Daoy (cell line): ENCODE data around the gene TXNDC12. TPM values are rescaled to one million over a fixed set of nuclear protein-coding genes. Genes with fewer than 3 reads are reported as not detected.
"Not testable (repeated sequence)": the region's sequence is repeated elsewhere in the genome, so short reads cannot be mapped to it uniquely, and the experiment has no call there.

Source experiments
- DNase-seq: peaks from one replicate; pipeline ENCODE4 v3.0.0-alpha.2; 2015; ENCODE audit warnings: low read depth
- total RNA-seq: library from RNA; depleted of rRNA; stranded (reverse); fragments of >200 nt; shearing (Covaris generic); gene quantifications from 2 replicates; pipeline ENCODE4 v1.2.3, GENCODE V29; 2014; rRNA removed

The TXNDC12 gene
- 103 and 128 TPM in 2 replicates for total RNA-seq

DNA sequence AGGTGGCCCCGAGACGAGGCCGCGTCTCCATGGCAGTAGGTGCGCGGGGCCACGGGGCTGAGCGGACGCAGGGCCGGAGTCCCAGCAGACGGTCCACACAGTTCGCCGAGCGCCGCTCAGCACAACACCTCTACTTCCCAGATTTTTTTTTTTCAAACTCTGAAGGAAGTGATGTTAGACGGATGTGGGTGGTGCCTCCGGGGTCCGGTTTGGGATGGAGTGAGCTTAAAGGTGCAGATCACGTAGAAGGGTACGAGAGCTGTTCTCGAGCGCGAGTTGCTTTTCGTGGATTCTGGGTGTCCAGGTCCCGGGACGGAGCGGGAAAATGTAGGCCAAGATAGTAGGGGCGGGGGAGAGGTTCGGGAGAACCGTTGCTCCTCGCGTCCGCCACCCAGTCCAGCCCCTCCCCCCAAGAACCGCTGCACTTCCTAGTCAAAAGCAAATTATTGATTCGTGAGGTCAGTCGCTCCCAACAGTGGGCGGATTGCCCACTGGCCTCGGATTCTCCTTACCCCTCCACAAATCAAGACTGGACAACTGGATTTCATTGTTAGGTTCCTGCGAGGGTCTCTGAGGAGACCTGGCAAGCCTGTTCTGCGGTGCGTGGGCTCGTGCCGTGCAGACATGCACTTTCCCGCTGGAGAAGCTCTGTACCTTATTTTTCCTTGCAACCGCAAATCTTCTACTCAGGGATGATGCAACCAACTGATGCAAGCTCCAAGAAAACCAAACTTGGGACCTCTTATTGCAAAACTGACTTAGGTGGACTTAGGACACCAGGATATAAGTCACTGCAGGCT lies at the start of gene TXNDC12:
Gene TXNDC12 (minus strand): TSS at position 126 of the 800 bp plus-strand sequence. CDS start 95 bp downstream, at position 31.
- peak; percentile 93 for DNase-seq

DNA sequence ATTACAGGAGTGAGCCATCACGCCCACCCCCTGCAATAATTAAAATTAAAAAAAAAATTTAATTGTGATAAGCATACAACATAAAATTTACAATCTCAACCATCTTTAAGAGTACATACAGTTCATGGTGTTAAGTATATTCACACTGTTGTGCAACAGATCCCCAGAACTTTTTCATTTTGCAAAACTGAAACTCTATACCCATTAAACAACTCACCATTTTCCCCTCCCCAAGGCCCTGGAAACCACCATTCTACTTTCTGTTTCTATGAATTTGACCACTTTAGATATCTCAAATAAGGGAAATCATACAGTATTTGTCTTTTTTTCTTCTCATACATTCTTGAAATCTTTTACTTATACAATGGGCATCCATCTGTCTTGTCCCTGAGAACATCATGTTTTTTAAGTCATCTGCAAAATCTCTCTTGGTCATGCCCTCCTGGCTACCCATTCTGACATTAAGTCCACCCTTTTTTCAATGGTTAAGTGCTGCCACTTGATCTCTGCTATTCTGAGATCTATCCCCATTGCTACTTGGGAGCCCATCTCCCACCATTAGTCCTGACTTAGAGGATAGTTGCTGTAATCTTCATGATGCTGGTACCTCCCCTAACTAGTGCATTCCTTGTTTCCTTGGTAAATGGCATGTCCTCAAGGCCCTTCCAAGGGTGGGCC lies 47.5 kb upstream of the TXNDC12 start:
- no peak for DNase-seq

DNA sequence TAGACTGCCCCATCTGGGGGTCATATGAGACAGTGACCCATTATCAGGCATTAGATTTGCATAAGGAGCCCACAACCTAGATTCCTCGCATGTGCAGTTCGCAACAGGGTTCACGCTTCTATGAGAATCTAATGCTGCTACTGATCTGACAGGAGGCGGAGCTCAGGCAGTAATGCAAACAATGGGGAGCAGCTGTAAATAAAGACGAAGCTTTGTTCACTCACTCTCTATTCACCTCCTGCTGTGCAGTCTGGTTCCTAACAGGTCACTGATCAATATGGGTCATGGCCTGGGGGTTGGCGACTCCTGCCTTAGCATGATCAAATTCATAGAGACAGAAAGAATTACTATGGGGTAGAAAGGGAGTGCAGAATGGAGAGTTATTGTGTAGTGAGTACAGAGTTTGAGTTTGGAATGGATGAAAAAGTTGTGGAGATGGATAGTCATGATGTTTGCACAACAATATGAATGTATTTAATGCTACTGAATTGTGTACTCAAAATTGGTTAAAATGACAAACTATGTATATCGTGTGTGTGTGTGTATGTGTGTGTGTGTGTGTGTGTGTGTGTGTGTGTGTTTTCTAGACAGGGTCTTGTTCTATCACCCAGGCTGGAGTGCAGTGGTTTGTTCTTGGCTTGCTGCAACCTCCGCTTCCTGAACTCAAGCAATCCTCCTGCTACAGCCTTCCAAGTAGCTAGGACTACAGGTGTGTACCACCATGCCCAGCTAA lies 43.3 kb upstream of the TXNDC12 start:
- no peak for DNase-seq

DNA sequence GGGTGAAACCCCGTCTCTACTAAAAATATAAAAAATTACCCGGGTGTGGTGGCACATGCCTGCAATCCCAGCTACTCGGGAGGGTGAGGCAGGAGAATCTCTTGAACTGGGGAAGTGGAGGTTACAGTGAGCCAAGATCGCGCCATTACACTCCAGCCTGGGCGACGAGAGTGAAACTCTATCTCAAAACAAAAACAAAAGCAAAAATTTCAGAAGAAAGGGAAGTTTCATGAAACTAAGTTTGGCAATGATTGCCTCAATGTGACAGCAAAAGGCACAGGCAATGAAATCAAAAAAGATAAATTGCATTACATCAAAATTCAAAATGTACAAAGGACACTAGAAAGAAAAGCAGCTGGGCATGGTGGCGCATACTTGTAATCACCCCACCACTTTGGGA lies 41.2 kb upstream of the TXNDC12 start:
- no peak for DNase-seq

DNA sequence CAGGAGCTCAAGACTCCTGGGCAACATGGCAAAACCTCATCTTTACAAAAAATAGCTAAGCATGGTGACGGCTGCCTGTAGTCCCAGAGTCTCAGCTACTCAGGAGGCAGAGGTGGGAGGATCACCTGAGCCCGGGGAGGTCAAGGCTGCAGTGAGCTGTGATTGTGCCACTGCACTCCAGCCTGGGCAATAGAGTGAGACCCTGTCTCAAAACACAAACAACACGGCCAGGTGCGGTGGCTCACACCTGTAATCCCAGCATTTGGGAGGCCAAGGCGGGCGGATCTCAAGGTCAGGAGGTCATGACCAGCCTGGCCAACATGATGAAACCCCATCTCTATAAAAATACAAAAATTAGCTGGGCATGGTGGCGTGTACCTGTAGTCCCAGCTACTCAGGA lies 39.3 kb upstream of the TXNDC12 start:
- DNase-seq: not testable (repeated sequence)

DNA sequence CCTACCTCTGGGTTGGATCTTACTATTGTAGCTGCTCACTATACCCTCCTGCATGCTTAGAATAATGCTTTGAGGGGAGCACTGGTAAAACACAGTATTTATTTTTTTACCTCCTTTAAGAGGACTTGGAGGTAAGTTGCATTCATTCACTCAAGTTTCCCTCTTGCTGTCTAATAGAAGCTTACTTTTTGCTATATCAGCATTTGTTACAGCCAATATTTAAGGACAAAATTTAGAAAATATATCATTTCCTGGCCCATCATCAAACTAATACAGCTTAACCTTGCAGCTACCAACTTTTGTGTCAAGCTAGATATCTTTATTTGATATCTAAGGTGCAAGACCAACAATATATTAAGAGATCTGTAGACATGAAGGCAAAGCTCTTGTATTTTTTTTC lies 32.9 kb upstream of the TXNDC12 start:
- not testable (repeated sequence) for DNase-seq

DNA sequence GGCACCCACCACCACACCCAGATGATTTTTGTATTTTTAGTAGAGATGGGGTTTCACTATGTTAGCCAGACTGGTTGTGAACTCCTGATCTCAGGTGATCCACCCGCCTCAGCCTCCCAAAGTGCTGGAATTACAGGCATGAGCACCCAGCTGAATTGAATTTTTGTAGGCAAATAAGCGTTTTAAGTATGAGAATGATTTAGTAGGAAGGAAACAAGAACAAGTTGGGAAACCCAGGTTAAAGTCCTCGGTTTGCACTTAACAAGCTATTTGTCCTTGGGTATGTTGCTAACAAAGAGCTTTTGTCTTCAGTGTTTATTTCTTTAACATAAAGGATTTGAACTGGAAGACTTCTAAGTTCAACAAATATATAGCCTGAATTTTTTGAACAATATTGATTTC lies 25.0 kb upstream of the TXNDC12 start:
- DNase-seq: no peak

DNA sequence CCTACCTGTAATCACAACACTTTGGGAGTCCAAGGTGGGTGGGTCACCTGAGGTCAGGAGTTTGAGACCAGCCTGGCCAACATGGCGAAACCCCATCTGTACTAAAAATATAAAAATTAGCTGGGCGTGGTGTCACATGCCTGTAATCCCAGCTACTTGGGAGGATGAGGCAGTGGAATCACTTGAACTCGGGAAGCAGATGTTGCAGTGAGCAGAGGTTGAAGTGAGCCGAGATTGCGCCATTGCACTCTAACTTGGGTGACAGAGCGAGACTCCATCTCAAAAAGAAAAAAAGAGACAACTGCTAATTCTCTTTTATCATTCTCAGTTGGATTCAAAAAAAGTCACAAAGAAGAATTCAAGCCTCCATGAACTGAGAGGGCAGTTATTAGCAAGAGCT lies 22.3 kb upstream of the TXNDC12 start:
- not testable (repeated sequence) for DNase-seq

DNA sequence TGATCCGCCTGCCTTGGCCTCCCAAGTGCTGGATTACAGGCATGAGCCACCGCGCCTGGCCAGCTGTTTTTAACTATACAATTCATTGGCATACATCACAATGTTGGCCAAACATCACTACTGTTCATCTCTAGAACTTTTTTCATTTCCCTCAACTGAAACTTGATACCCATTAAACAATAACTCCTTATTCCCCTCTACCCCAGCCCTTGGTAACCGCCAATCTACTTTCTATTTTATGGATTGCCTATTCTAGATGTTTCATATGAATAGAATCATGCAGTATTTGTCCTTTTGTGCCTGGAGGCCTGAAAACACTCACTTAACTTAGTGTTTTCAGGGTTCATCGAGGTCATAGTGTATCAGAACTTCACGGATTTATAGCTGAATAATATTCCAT lies 17.3 kb upstream of the TXNDC12 start:
- DNase-seq: no peak

DNA sequence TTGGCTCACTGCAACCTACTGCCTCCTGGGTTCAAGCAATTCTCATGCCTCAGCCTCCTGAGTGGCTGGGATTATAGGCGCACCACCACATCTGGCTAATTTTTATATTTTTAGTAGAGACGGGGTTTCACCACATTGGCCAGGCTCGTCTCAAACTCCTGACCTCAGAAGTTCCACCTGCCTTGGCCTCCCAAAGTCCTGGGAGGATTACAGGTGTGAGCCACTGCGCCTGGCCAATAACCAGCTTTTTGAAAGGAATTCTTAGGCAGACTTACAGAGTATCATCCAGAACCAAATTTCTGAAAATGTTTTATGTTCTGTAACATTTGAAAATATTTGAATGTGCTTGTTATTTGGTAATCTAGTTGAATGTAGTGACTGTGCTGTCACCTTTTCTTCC lies 15.7 kb upstream of the TXNDC12 start:
- no peak for DNase-seq

DNA sequence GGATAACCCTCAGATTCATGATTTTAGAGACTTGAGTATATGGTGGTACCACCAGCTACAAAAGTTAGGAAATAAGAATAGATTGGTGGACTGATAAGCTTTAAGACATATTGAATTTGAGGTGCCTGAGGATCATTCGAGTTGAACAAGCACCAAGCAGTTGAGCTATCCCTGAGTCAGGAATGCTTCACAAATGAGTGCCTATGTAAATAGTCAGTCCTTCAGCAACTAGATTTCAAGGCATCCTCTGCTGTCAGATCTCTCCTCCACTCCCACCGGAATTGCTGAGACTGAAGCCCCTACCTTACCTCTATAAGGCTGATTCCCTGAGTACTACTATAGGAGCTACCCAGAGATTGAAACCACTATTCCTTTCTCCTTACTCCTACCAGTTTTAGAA lies 8.2 kb upstream of the TXNDC12 start:
- DNase-seq: no peak

DNA sequence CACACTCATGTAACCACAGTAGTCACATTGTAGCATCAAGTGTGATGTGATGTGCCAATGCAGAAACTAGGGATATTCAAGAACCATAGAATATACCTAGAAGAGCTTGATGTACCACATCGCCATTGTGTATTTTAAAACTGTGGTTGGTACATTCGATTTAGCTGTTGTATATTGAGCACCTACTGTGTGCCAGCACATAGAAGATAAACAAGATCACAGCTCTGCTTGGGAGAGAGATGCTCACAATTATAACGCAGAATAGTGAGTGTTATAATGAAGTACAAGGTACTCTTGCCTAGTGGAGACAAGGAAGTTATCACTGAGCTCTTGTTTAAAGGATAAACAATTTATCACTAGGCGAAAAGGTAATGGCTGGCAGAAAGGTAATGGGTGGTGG lies 5.8 kb upstream of the TXNDC12 start:
- no peak for DNase-seq

DNA sequence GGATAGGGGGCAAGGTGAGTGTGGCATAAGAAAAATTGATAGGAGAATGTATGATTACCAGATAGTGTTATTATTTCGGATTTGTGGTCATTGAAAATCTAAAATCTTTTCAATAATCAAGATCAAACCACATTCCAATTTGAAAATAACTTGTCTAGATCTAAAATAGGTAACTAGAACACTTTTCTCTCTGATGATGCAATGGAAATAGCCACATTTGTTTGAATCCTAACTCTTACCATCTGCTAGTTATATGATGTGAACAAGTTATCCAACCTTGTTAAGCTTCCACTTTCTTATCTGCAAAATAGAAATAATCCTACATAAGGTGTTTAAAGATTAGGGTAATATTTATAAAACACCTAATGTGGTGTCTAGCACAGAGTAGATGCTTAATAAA lies 4.9 kb upstream of the TXNDC12 start:
- no peak for DNase-seq

DNA sequence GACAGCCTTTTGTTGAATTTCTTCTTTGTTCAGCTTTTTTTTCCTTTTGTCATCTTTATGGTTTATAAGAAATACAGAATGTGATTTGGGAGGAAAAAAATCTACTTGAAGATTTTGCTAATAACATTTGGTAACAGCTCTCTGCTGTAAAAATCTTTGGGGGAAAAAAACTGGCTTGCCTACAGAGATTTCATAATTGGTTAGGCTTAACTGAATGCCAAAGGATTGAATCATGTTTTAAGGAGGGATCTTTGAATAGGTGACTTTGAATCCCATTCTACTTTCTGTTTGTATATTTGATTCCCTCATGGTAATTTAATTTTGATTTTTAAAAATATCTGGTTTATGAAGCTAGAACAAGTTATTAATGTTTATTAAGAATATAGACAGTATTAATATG lies 4.3 kb upstream of the TXNDC12 start:
- DNase-seq: peak; percentile 6

DNA sequence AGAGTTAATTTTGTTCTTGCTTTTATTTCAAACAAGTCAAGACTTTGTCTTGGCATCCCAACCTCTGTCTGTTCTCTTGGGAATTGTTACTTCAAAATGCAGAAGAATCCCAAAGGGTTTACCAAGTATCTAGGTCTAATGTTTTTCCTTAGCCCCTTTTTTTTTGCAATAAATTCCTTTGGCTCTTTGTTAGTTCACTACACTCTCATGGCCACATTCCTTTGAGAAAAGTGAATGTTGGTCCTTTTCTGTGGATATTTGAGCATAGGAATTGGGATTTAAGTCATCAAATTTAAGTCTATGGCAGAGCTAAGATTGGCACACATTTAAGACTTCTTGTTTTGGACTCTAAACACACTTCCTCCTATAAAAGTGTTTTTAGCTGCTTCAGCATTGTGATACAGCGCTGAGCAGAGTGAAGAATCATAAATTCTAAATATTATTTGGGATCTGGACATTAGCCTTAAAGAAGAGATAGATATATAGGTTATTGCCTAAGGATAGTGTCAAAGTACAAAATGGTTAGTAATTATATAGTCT lies 3.0 kb upstream of the TXNDC12 start:
- DNase-seq: no peak

DNA sequence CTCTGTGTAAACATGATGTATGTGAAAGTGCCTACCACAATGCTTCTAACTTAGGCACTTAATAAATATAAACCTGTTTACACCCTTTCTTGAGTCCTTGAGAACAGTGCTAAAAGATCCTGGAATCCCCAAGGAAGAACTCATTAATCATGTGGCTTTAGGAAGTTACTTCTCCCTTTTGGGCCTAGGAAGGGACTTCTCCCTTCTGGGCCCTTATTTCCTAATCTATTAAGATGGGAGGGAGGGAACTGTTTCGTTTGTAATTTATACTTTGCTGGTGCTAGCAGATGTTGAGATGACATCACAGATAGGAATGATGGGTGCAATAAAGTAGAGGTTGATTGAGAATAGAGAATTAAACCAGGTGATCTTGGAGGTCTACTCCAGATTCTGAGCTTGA lies 2.3 kb upstream of the TXNDC12 start:
- DNase-seq: no peak

DNA sequence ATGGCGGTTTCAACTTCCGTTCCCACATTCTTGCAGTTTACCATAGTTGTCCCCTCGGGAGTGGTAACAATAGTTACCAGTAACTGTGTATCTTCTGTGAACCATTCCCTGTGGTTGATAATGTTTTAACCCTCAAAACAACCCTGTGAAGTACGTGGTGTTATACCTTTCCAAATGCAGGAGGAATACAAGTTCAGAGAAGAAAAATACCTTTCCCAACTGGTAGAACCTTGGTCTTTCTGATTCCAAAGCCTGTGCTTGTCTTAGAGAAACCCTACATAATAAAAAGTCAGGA lies 1.9 kb upstream of the TXNDC12 start:
- DNase-seq: no peak

DNA sequence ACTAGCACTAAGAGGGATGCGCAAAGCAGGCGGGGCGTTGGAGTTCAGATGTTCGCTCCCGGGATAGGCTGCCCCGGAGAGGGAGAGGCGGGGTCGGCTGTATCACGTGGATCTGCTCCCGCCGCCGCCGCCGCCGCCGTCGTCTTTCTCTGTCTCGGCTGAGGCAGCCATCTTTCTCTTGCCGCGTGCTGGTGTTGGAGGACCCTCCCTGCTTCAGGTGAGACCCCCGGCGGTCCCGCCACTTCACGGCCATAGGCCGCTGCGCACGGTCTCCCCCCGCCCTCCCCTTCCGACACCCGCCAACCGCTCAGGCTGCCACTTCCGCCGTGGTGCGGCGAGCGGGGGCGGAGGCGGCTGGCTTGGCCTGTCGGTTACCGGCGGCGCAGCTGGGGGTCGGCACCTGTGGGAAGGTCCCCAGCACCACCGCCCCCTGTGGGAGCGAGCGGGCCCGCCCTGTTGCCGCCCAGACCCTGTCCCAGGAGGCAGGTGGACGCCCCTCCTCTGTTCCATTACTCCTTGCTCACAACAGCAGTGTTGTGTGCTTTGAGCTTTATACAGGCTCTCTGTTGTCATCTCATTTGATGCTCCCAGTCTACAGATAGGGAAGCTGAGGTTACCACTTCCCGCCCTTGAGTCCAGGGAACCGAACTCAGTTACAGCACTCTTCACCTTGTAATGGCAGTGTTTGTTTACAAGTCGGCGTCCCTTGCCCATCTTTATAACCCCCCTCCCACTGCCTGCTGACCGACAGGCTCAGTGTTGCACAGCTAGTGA lies 1.4 kb upstream of the TXNDC12 start, which contains the start of gene BTF3L4:
Gene BTF3L4 (plus strand): TSS at position 133 of the 774 bp plus-strand sequence. CDS start 3,553 bp downstream, outside the sequence.
- DNase-seq: peak; percentile 97

DNA sequence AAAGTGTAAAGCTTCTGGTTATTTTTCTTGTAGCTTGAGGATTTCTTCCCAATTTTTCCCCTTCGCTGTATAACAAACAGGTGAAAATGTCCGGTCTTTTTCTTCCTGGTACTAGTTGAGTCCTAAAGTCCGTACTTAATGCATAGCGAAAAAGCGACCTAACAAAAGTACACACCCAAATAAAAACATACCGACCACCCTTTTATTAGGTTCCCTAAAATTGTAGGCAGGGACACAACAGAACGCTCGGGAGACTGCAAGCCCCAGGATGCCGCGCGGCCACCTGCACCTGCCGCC lies 823 bp upstream of the TXNDC12 start:
- DNase-seq: no peak

DNA sequence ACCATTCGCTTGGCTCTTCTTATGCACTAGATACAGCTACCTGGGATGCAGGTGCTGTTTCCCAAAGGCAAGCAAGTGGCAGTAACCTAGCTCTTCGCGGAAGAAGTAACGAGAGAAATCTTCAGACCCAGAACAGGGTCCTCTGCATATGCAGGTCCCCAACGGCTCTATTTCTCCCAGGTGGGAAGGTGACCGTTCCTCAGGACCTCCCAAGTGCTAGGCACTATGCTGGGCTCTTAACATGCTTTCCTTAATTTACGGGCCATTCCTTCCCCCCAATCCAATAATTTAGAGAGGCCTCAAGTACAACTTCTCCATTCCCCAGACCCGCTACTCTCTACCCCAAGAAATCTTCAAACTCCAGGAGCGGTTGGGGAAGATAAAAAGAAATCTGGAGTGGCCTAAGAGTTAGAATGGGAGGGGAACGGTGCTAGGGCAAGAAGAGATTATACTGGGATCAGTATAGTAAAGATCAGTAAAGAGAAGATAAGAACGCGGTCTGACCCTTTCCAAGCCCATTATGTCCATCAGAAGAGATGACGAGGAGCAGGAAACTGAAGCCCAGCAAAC lies 410 bp downstream of the TXNDC12 start:
- DNase-seq: no peak

DNA sequence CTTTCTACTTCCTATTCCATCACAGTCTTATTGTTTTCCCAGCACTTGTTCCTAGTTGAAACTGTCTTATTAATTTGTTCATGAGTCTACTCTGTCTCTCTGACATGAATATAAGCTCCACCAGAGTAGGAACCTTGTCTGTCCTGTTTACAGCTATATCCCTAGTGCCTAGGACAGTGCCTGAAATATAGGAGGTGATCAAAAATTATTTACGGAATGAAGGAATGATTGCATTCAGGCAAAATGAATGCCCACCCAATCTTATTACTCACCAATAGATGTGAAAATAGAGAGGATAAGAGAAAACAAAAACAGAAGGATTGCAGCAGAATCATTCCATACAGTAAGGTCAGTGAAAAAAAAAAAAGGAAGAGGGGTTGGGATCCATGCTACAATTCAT lies 1.1 kb downstream of the TXNDC12 start:
- DNase-seq: no peak

DNA sequence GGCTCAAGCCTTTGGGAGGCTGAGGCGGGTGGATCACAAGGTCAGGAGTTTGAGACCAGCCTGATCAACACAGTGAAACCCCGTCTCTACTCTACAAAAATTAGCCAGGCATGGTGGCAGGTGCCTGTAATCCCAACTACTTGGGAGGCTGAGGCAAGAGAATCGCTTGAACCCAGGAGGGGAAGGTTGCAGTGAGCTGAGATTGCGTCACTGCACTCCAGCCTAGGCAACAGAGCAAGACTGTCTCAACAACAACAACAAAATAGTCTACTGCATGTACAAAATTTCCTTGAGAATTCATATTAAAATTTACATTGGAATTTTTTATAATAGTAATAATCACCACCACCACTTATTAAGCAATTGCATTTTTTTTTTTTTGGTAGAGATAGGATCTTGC lies 5.7 kb downstream of the TXNDC12 start:
- not testable (repeated sequence) for DNase-seq
